Activated CD8-positive, alpha-beta memory T cell treated with anti-CD3 and anti-CD28 coated beads, Interleukin-2, amount 10 ng/mL, durations not matched to agents 7 days and 5 days (primary cell): Measurements from ENCODE around the gene IL1F10. TPM values are rescaled to one million over a fixed set of nuclear protein-coding genes. Genes with fewer than 3 reads are reported as not detected.

ENCODE experiments used
- ATAC-seq: fragments of 150-1000 bp; cut with Tn5 transposase; one replicate; pipeline ENCODE4 v1.10.0; 2021; ENCODE audit warnings: moderate library complexity
- CTCF ChIA-PET: fragments of 350-600 bp; sonication (Branson Sonifier 250); formaldehyde crosslinking; loops from one replicate; lab custom pipeline; 2021; ENCODE audit warnings: antibody characterized with exemption; lab: Charles Lee
- DNase-seq: peaks from one replicate; pipeline ENCODE4 v3.0.0-alpha.2; 2020
- H3K27ac Mint-ChIP-seq: one replicate; pipeline ENCODE4 v1.8.0; 2021; ENCODE audit warnings: mild to moderate bottlenecking, mixed read lengths
- H3K27me3 Mint-ChIP-seq: one replicate; pipeline ENCODE4 v1.8.0; 2021; ENCODE audit warnings: mixed read lengths
- H3K36me3 Mint-ChIP-seq: one replicate; pipeline ENCODE4 v1.8.0; 2021; ENCODE audit warnings: mild to moderate bottlenecking, mixed read lengths
- H3K4me1 Mint-ChIP-seq: one replicate; pipeline ENCODE4 v1.8.0; 2021; ENCODE audit warnings: mixed read lengths
- H3K4me3 Mint-ChIP-seq: one replicate; pipeline ENCODE4 v1.8.0; 2021; ENCODE audit warnings: mild to moderate bottlenecking, moderate library complexity, mixed read lengths
- H3K9me3 Mint-ChIP-seq: one replicate; pipeline ENCODE4 v1.8.0; 2022; ENCODE audit warnings: low read depth, mixed read lengths
- total RNA-seq, 2 experiments: library from RNA; stranded (reverse); gene quantifications; one replicate each; pipeline ENCODE4 v1.2.3, GENCODE V29; 2021

The IL1F10 gene
- total RNA-seq: not detected

- Mint-ChIP-seq H3K4me1 (no peaks in the 10 kb centered on the region), H3K27me3 (peaks cover 29% of the 10 kb centered on the region), H3K9me3 (no peaks in the 10 kb centered on the region), H3K4me3 (no peak within 1 kb of the TSS), H3K36me3 (no peaks in the 10 kb centered on the region), H3K27ac (no peak within 1 kb of the TSS)
- no peak for DNase-seq
- CTCF ChIA-PET: interaction anchor here (1.9 kb wide), 1 partner anchor 12 kb away, joined by 7 read pairs; no protein-coding TSS in a partner anchor
- ATAC-seq: no peak
These were observed at the start of gene IL1F10 for GRCh38 chr2:113067681-113068080. Gene IL1F10, plus strand, starts transcription at chr2:113067970. Its CDS starts 4,769 bp downstream, at chr2:113072739.

- Mint-ChIP-seq H3K36me3 (peaks cover 1% of the 10 kb centered on the region), H3K27ac (no peak overlapping the region), H3K4me3 (no peak overlapping the region), H3K27me3 (peaks cover 48% of the 10 kb centered on the region), H3K9me3 (peaks cover 2% of the 10 kb centered on the region), H3K4me1 (no peaks in the 10 kb centered on the region)
- CTCF ChIA-PET: no interaction called here
- DNase-seq (no peak), ATAC-seq (no peak)
These were observed 49.3 kb upstream of the IL1F10 start for GRCh38 chr2:113018509-113018908.

GRCh38 chr2:113021312-113021711, 46.5 kb upstream of the IL1F10 start:
- no peak overlapping the region for H3K27ac Mint-ChIP-seq
- peaks cover 1% of the 10 kb centered on the region for H3K36me3 Mint-ChIP-seq
- no peaks in the 10 kb centered on the region for H3K4me1 Mint-ChIP-seq
- peaks cover 2% of the 10 kb centered on the region for H3K9me3 Mint-ChIP-seq
- CTCF ChIA-PET: no interaction called here
- DNase-seq: no peak
- ATAC-seq: no peak
- H3K4me3 Mint-ChIP-seq: no peak overlapping the region
- peaks cover 66% of the 10 kb centered on the region for H3K27me3 Mint-ChIP-seq

GRCh38 chr2:113024764-113025163, 43.0 kb upstream of the IL1F10 start:
- H3K9me3 Mint-ChIP-seq: no peaks in the 10 kb centered on the region
- H3K36me3 Mint-ChIP-seq: no peaks in the 10 kb centered on the region
- CTCF ChIA-PET: no interaction called here
- H3K27ac Mint-ChIP-seq: no peak overlapping the region
- peaks cover 64% of the 10 kb centered on the region for H3K27me3 Mint-ChIP-seq
- ATAC-seq (no peak), DNase-seq (no peak)
- no peak overlapping the region for H3K4me3 Mint-ChIP-seq
- no peaks in the 10 kb centered on the region for H3K4me1 Mint-ChIP-seq

DNA sequence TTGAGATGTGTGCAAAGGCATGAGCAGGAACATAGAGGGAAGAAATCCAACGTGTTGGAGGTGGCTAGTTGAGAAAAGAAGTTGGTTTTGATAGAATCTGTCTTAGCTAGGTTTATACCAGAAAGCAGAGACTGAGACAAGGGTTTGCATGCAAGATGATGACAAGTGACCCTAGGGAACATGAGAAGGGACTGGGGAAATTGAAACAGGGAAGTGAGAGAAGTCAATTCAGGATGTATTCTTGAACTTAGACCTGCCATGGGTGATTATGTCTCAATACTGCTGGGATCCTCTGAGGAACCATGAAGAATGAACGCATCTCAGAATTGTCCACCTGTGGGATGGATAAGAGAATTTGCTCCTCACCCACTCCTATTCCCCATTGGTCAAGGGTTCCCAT, 42.0 kb upstream of the IL1F10 start:
- no peak overlapping the region for H3K4me3 Mint-ChIP-seq
- peaks cover 70% of the 10 kb centered on the region for H3K27me3 Mint-ChIP-seq
- H3K27ac Mint-ChIP-seq: no peak overlapping the region
- CTCF ChIA-PET: no interaction called here
- no peak for ATAC-seq
- DNase-seq: no peak
- H3K4me1 Mint-ChIP-seq: no peaks in the 10 kb centered on the region
- no peaks in the 10 kb centered on the region for H3K9me3 Mint-ChIP-seq
- no peaks in the 10 kb centered on the region for H3K36me3 Mint-ChIP-seq

DNA sequence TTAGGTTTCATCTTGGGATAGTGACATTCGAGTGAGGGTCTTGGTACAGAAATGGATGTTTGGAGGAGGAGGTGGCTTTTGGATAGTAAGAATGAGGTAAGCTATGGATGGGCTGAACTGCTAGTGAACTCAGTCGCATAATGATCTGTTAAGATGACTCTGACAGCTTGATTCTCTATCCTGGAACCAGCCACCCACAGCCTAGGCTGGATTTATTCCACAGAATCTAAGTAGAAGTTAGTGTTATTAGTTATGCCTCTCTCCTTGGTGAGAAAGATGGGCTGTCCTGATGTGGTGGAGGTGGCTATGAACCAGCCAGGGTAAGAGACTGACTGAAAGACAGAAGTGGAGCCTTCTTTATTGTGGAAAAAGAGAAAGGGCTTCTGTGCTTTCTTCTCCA, 40.1 kb upstream of the IL1F10 start:
- H3K9me3 Mint-ChIP-seq: no peaks in the 10 kb centered on the region
- CTCF ChIA-PET: no interaction called here
- ATAC-seq: no peak
- H3K4me1 Mint-ChIP-seq: no peaks in the 10 kb centered on the region
- no peaks in the 10 kb centered on the region for H3K36me3 Mint-ChIP-seq
- H3K27ac Mint-ChIP-seq: no peak overlapping the region
- peaks cover 79% of the 10 kb centered on the region for H3K27me3 Mint-ChIP-seq
- no peak overlapping the region for H3K4me3 Mint-ChIP-seq
- no peak for DNase-seq

GRCh38 chr2:113028112-113028511, 39.7 kb upstream of the IL1F10 start:
- Mint-ChIP-seq H3K4me3 (no peak overlapping the region), H3K27me3 (peaks cover 77% of the 10 kb centered on the region), H3K27ac (no peak overlapping the region), H3K9me3 (no peaks in the 10 kb centered on the region), H3K36me3 (no peaks in the 10 kb centered on the region), H3K4me1 (no peaks in the 10 kb centered on the region)
- DNase-seq: no peak
- ATAC-seq: no peak
- CTCF ChIA-PET: no interaction called here

GRCh38 chr2:113032737-113033136, 35.0 kb upstream of the IL1F10 start:
- ATAC-seq (no peak), DNase-seq (no peak)
- CTCF ChIA-PET: interaction anchor here (1.1 kb wide), 1 partner anchor 10 kb away, joined by 3 read pairs; no protein-coding TSS in a partner anchor
- H3K4me3 Mint-ChIP-seq: no peak overlapping the region
- peaks cover 48% of the 10 kb centered on the region for H3K27me3 Mint-ChIP-seq
- no peaks in the 10 kb centered on the region for H3K9me3 Mint-ChIP-seq
- no peaks in the 10 kb centered on the region for H3K4me1 Mint-ChIP-seq
- no peak overlapping the region for H3K27ac Mint-ChIP-seq
- H3K36me3 Mint-ChIP-seq: no peaks in the 10 kb centered on the region

GRCh38 chr2:113034016-113034415, 33.8 kb upstream of the IL1F10 start:
- Mint-ChIP-seq H3K9me3 (no peaks in the 10 kb centered on the region), H3K4me1 (no peaks in the 10 kb centered on the region), H3K27me3 (peaks cover 41% of the 10 kb centered on the region), H3K36me3 (no peaks in the 10 kb centered on the region), H3K27ac (no peak overlapping the region), H3K4me3 (no peak overlapping the region)
- CTCF ChIA-PET: interaction anchor here (1.1 kb wide), 1 partner anchor 8 kb away, joined by 3 read pairs; no protein-coding TSS in a partner anchor
- DNase-seq (no peak), ATAC-seq (no peak)

GRCh38 chr2:113036763-113037162, 31.0 kb upstream of the IL1F10 start:
- Mint-ChIP-seq H3K4me3 (no peak overlapping the region), H3K27ac (no peak overlapping the region), H3K4me1 (no peaks in the 10 kb centered on the region), H3K9me3 (no peaks in the 10 kb centered on the region), H3K36me3 (no peaks in the 10 kb centered on the region), H3K27me3 (peaks cover 28% of the 10 kb centered on the region)
- ATAC-seq (no peak), DNase-seq (no peak)
- CTCF ChIA-PET: interaction anchor here (1.2 kb wide), 1 partner anchor 43 kb away, joined by 3 read pairs; no protein-coding TSS in a partner anchor

DNA sequence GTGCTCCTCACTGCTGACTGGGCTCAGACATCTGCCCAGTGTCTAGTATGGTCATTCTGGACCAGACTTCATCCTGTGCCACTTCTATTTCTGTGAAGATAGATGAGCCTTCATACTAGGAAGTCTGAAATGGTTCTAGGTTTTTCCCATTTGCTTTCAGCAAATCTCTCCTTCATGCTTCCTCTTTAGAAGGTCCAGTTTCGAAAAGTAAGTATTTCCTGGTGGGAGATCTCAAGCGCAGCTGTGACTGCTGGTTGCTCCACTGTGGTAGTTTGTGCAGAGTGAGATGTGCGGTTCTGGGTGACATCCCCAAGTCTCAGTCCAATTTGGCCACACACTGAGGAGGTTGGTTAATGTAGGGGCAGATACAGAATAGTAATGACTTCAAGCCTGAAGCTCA, 29.5 kb upstream of the IL1F10 start:
- no peak for DNase-seq
- no peak overlapping the region for H3K27ac Mint-ChIP-seq
- H3K9me3 Mint-ChIP-seq: no peaks in the 10 kb centered on the region
- peaks cover 26% of the 10 kb centered on the region for H3K27me3 Mint-ChIP-seq
- no peak for ATAC-seq
- H3K36me3 Mint-ChIP-seq: no peaks in the 10 kb centered on the region
- no peaks in the 10 kb centered on the region for H3K4me1 Mint-ChIP-seq
- CTCF ChIA-PET: no interaction called here
- no peak overlapping the region for H3K4me3 Mint-ChIP-seq

DNA sequence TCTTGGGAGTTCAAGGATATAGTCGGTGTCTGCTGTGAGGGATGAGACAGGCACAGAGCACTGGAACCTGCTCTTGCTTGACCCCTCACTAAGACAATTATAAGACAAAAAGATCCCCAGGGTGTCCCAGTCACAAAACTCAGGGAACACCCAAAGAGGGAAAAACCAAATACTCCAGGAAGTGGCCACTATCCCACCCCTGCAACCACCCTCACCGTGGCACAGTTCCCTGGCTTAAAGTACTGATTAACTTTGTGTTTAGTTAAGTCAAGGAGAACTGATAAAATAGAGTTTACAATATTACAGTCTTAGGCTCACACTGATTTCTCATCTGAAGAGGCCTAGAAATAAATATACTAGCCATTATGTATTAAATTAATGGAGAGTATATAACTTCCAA, 28.6 kb upstream of the IL1F10 start:
- CTCF ChIA-PET: no interaction called here
- H3K4me1 Mint-ChIP-seq: no peaks in the 10 kb centered on the region
- H3K36me3 Mint-ChIP-seq: no peaks in the 10 kb centered on the region
- DNase-seq (no peak), ATAC-seq (no peak)
- H3K9me3 Mint-ChIP-seq: no peaks in the 10 kb centered on the region
- peaks cover 34% of the 10 kb centered on the region for H3K27me3 Mint-ChIP-seq
- no peak overlapping the region for H3K4me3 Mint-ChIP-seq
- H3K27ac Mint-ChIP-seq: no peak overlapping the region

GRCh38 chr2:113039719-113040118, 28.1 kb upstream of the IL1F10 start:
- Mint-ChIP-seq H3K4me1 (no peaks in the 10 kb centered on the region), H3K4me3 (no peak overlapping the region), H3K36me3 (no peaks in the 10 kb centered on the region), H3K9me3 (no peaks in the 10 kb centered on the region), H3K27me3 (peaks cover 35% of the 10 kb centered on the region), H3K27ac (no peak overlapping the region)
- CTCF ChIA-PET: no interaction called here
- no peak for DNase-seq
- ATAC-seq: no peak

- Mint-ChIP-seq H3K4me3 (no peak overlapping the region), H3K9me3 (no peaks in the 10 kb centered on the region), H3K27me3 (peaks cover 36% of the 10 kb centered on the region), H3K27ac (no peak overlapping the region), H3K4me1 (no peaks in the 10 kb centered on the region), H3K36me3 (no peaks in the 10 kb centered on the region)
- CTCF ChIA-PET: interaction anchor here (0.9 kb wide), 1 partner anchor 8 kb away, joined by 3 read pairs; no protein-coding TSS in a partner anchor
- DNase-seq (no peak), ATAC-seq (no peak)
These were observed 25.9 kb upstream of the IL1F10 start for GRCh38 chr2:113041871-113042270.
